Endothelial cell of umbilical vein (primary cell): ENCODE data around the gene KRT82. TPM values are rescaled to one million over a fixed set of nuclear protein-coding genes. Genes with fewer than 3 reads are reported as not detected.

ENCODE experiments used
- BruUV-seq: library from RNA; stranded (reverse); fragments of 400-500 nt; replicated peaks from 2 replicates; lab custom pipeline; 2021; lab: Mats Ljungman, UMichigan
- CTCF ChIA-PET: fragments of 300-600, 350-600 bp; sonication (Branson Sonifier 250); formaldehyde crosslinking; loops from one replicate; lab custom pipeline; 2021; ENCODE audit warnings: antibody characterized with exemption, inconsistent platforms; lab: Charles Lee
- POLR2A ChIA-PET: fragments of 300-600, 350-600 bp; sonication (Branson Sonifier 250); formaldehyde crosslinking; loops from one replicate; lab custom pipeline; 2021; ENCODE audit warnings: antibody characterized with exemption, inconsistent platforms; lab: Charles Lee
- DNase-seq: peaks from one replicate; pipeline ENCODE4 v3.0.0-alpha.2; 2011; ENCODE audit warnings: low read depth, low spot score
- FAIRE-seq: peaks from 2 replicates; lab custom pipeline; 2011; peaks lifted over from hg19 to GRCh38; lab: Jason Lieb, UNC
- H2AFZ ChIP-seq: 2 replicates; pipeline ENCODE4 v1.6.0; 2012; ENCODE audit warnings: low read depth, low read length, control low read depth, inconsistent platforms
- H3K27ac ChIP-seq: 2 replicates; pipeline ENCODE4 v1.5.1; 2011; ENCODE audit warnings: low read depth, mild to moderate bottlenecking, control low read depth, low read length, moderate library complexity; ENCODE audit not compliant: insufficient read depth
- H3K27me3 ChIP-seq, 2 experiments: 2 replicates each; pipeline versions ENCODE4 v1.6.0 to v1.6.1; 2011; ENCODE audit warnings: low read length in 2 of 2, mixed read lengths in 1 of 2; ENCODE audit not compliant: control insufficient read depth in 2 of 2, insufficient read depth in 2 of 2
- H3K36me3 ChIP-seq, 2 experiments: 2 replicates in 1 of 2; 3 replicates in 1 of 2; pipeline ENCODE4 v1.5.1; 2011; ENCODE audit warnings: low read length in 2 of 2, mild to moderate bottlenecking in 1 of 2, moderate library complexity in 1 of 2; ENCODE audit not compliant: control insufficient read depth in 2 of 2, insufficient read depth in 2 of 2; ENCODE audit errors: extremely low read depth in 1 of 2
- H3K4me1 ChIP-seq: 3 replicates; pipeline ENCODE4 v1.5.1; 2011; ENCODE audit warnings: mild to moderate bottlenecking, low read length; ENCODE audit not compliant: control insufficient read depth, insufficient read depth; ENCODE audit errors: extremely low read depth
- H3K4me2 ChIP-seq: 2 replicates; pipeline ENCODE4 v1.6.1; 2011; ENCODE audit warnings: low read length, control low read depth, mixed read lengths; ENCODE audit not compliant: insufficient read depth
- H3K4me3 ChIP-seq, 3 experiments: fragments of 200-600 bp in 1 of 3; sonication (generic), shearing (Covaris generic) in 1 of 3; replicated peaks in 1 of 3; 2 replicates each; pipeline ENCODE4 v1.5.1; 2011 to 2016; ENCODE audit warnings: control low read depth in 3 of 3, low read length in 3 of 3, mild to moderate bottlenecking in 2 of 3, inconsistent platforms in 1 of 3, low read depth in 1 of 3, moderate library complexity in 1 of 3; ENCODE audit not compliant: insufficient read depth in 1 of 3
- H3K79me2 ChIP-seq: 2 replicates; pipeline ENCODE4 v1.6.0; 2012; ENCODE audit warnings: low read length, inconsistent platforms; ENCODE audit not compliant: control insufficient read depth, insufficient read depth
- H3K9ac ChIP-seq: replicated peaks from 2 replicates; pipeline ENCODE3; 2011; ENCODE audit warnings: low read length, control low read depth; ENCODE audit not compliant: insufficient read depth; ENCODE audit errors: extremely low read depth
- H3K9me1 ChIP-seq: replicated peaks from 3 replicates; pipeline ENCODE4 v1.6.0; 2011; ENCODE audit warnings: mild to moderate bottlenecking, low read length; ENCODE audit not compliant: control insufficient read depth, insufficient read depth; ENCODE audit errors: extremely low read depth
- H3K9me3 ChIP-seq: replicated peaks from 2 replicates; pipeline ENCODE4 v1.5.1; 2012; ENCODE audit warnings: low read length, inconsistent platforms; ENCODE audit not compliant: control insufficient read depth, insufficient read depth
- H4K20me1 ChIP-seq: replicated peaks from 2 replicates; pipeline ENCODE3; 2011; ENCODE audit warnings: mild to moderate bottlenecking, low read length; ENCODE audit not compliant: control insufficient read depth, insufficient read depth; ENCODE audit errors: extremely low read depth
- EZH2 ChIP-seq: IDR thresholded peaks from 2 replicates; pipeline ENCODE4 v1.6.1; 2012; ENCODE audit warnings: borderline replicate concordance, low read depth, mild to moderate bottlenecking, moderate library complexity, low read length, inconsistent platforms; ENCODE audit not compliant: severe bottlenecking
- FOS ChIP-seq: IDR thresholded peaks from 2 replicates; pipeline ENCODE4 v1.6.1; 2011; ENCODE audit warnings: mild to moderate bottlenecking, low read length, moderate library complexity, borderline replicate concordance; ENCODE audit not compliant: insufficient read depth
- GATA2 ChIP-seq: IDR thresholded peaks from 2 replicates; pipeline ENCODE4 v1.7.0; 2011; ENCODE audit warnings: low read depth, mild to moderate bottlenecking, moderate library complexity, mixed read lengths, low read length; ENCODE audit not compliant: insufficient read length, insufficient read depth
- JUN ChIP-seq: IDR thresholded peaks from 2 replicates; pipeline ENCODE4 v1.6.1; 2011; ENCODE audit warnings: borderline replicate concordance, low read depth; ENCODE audit not compliant: insufficient read length, insufficient read depth
- MAX ChIP-seq: IDR thresholded peaks from 2 replicates; pipeline ENCODE4 v1.6.1; 2011; ENCODE audit not compliant: insufficient read depth, insufficient read length
- MYC ChIP-seq: IDR thresholded peaks from one replicate; pipeline ENCODE4 v1.6.1; 2011; ENCODE audit warnings: mild to moderate bottlenecking, low read depth, low read length
- POLR2A ChIP-seq: IDR thresholded peaks from 2 replicates; pipeline ENCODE4 v1.6.1; 2012; ENCODE audit warnings: low read depth, mild to moderate bottlenecking, control low read depth, low read length
- POLR2AphosphoS5 ChIP-seq: IDR thresholded peaks from 2 replicates; pipeline ENCODE4 v1.6.1; 2012; ENCODE audit warnings: low read depth, mild to moderate bottlenecking, control low read depth, low read length, moderate library complexity; ENCODE audit not compliant: insufficient read depth
- dilution Hi-C: fragments of 300-500 bp; cut with MboI; formaldehyde crosslinking; loops from one replicate; pipeline ENCODE4 v1.15.0; 2019; ENCODE audit warnings: low sequenced_read_pairs; ENCODE audit not compliant: extremely low pct_ligation_motif_present
- intact Hi-C: fragments of 100-400 bp; cut with micrococcal nuclease; formaldehyde crosslinking; loops from one replicate; pipeline ENCODE4 v1.10.0; 2022
- polyA plus RNA-seq, 4 experiments: library from polyadenylated mRNA; depleted of rRNA in 3 of 4; stranded (reverse) in 3 of 4; unstranded in 1 of 4; fragments of >200 nt; gene quantifications; 2 replicates each; pipeline versions ENCODE4 v1.2.1 to v1.2.3, GENCODE V29; 2011 to 2012; ENCODE audit warnings: missing spikeins in 1 of 4
- total RNA-seq: library from RNA; stranded (reverse); gene quantifications from 2 replicates; pipeline ENCODE4 v1.2.3, GENCODE V29; 2021
- TF ChIP-seq, protein P1 (sequence below), 2 donors: IDR thresholded peaks; 1 replicate in 1 of 2; 2 replicates in 1 of 2; pipeline ENCODE4 v1.5.1; 2011; ENCODE audit warnings: low read length in 2 of 2, mild to moderate bottlenecking in 2 of 2, moderate library complexity in 2 of 2, control low read depth in 1 of 2, inconsistent platforms in 1 of 2, low read depth in 1 of 2; ENCODE audit not compliant: insufficient read depth in 1 of 2; ENCODE audit errors: extremely low read depth in 1 of 2

Gene KRT82
- total and polyA plus RNA-seq, 2 donors (not counting 3 experiments of a cell fraction or from before 2014, with no cell fraction given): not detected

GRCh38 chr12:52361553-52361952 lies 44.6 kb downstream of the KRT82 start:
- ChIA-PET CTCF (interaction anchor here (0.6 to 2.7 kb wide), 11 partner anchors 9 to 619 kb away, joined by 3 to 12 read pairs (median 4); no protein-coding TSS in a partner anchor), POLR2A (no interaction called here)
- intact Hi-C loops: no loop called here
- Histone ChIP-seq H3K79me2 (no peaks in the 10 kb centered on the region), H3K36me3 (no peaks in the 10 kb centered on the region), H3K4me1 (no peaks in the 10 kb centered on the region), H3K4me2 (no peak overlapping the region), H3K9me1 (no peaks in the 10 kb centered on the region), H3K9me3 (no peaks in the 10 kb centered on the region), H3K9ac (no peak overlapping the region), H3K27me3 (peaks cover 0 to 2% of the 10 kb centered on the region in 2 experiments), H2AFZ (no peak overlapping the region), H4K20me1 (no peaks in the 10 kb centered on the region), H3K4me3 (no peak overlapping the region), H3K27ac (no peak overlapping the region)
- TF ChIP-seq MAX (no peak), GATA2 (no peak), FOS (no peak), EZH2 (no peak), MYC (no peak), POLR2A (no peak), POLR2AphosphoS5 (no peak), JUN (no peak)
- TF ChIP-seq, protein P1, sequence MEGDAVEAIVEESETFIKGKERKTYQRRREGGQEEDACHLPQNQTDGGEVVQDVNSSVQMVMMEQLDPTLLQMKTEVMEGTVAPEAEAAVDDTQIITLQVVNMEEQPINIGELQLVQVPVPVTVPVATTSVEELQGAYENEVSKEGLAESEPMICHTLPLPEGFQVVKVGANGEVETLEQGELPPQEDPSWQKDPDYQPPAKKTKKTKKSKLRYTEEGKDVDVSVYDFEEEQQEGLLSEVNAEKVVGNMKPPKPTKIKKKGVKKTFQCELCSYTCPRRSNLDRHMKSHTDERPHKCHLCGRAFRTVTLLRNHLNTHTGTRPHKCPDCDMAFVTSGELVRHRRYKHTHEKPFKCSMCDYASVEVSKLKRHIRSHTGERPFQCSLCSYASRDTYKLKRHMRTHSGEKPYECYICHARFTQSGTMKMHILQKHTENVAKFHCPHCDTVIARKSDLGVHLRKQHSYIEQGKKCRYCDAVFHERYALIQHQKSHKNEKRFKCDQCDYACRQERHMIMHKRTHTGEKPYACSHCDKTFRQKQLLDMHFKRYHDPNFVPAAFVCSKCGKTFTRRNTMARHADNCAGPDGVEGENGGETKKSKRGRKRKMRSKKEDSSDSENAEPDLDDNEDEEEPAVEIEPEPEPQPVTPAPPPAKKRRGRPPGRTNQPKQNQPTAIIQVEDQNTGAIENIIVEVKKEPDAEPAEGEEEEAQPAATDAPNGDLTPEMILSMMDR (IDR thresholded peaks at IDR 0.05; ENCODE audit: extremely low read depth in 1 of 2, insufficient read depth in 1 of 2, low read depth in 1 of 2, low read length in 2 of 2): no peak
- no peak for FAIRE-seq
- DNase-seq: no peak
- dilution Hi-C loops: no loop called here
- BruUV-seq: no TSS peak
